HT-29 (cell line): ENCODE measurements around the gene RIMS4. TPM values are rescaled to one million over a fixed set of nuclear protein-coding genes. Genes with fewer than 3 reads are reported as not detected.

Experiments used
- DNase-seq: peaks from one replicate; pipeline ENCODE4 v3.0.0-alpha.2; 2015; ENCODE audit warnings: low spot score
- total RNA-seq: library from RNA; depleted of rRNA; stranded (reverse); fragments of >200 nt; shearing (Covaris generic); gene quantifications from 2 replicates; pipeline ENCODE4 v1.2.3, GENCODE V29; 2014; rRNA removed

The RIMS4 gene
- not detected in 2 replicates for total RNA-seq

GRCh38 chr20:44810391-44811149 is at the start of gene RIMS4:
RIMS4 (minus strand) TSS chr20:44810546; CDS start chr20:44810271, 275 bp downstream.
- DNase-seq: no peak

GRCh38 chr20:44858606-44859360 is 48.4 kb upstream of the RIMS4 start:
- no peak for DNase-seq

- DNase-seq: peak; percentile 25
These were observed 46.6 kb upstream of the RIMS4 start for GRCh38 chr20:44856856-44857448.

- DNase-seq: peak; percentile 66
These were observed 46.1 kb upstream of the RIMS4 start for GRCh38 chr20:44856442-44856841.

GRCh38 chr20:44851545-44851944 is 41.2 kb upstream of the RIMS4 start:
- no peak for DNase-seq

- DNase-seq: no peak
These were observed 40.5 kb upstream of the RIMS4 start for GRCh38 chr20:44850837-44851236.

- DNase-seq: no peak
These were observed 39.9 kb upstream of the RIMS4 start for GRCh38 chr20:44850272-44850671.

GRCh38 chr20:44849703-44850102 is 39.4 kb upstream of the RIMS4 start:
- DNase-seq: peak; percentile 16

GRCh38 chr20:44848254-44849015 is 38.1 kb upstream of the RIMS4 start:
- no peak for DNase-seq

- DNase-seq: no peak
These were observed 33.5 kb upstream of the RIMS4 start for GRCh38 chr20:44843876-44844275.

- DNase-seq: no peak
These were observed 31.6 kb upstream of the RIMS4 start for GRCh38 chr20:44841955-44842354.

- no peak for DNase-seq
These were observed 30.5 kb upstream of the RIMS4 start for GRCh38 chr20:44840826-44841225.

- DNase-seq: no peak
These were observed 29.1 kb upstream of the RIMS4 start for GRCh38 chr20:44839481-44839880.

- DNase-seq: no peak
These were observed 28.2 kb upstream of the RIMS4 start for GRCh38 chr20:44838521-44838920.

GRCh38 chr20:44837946-44838345 is 27.6 kb upstream of the RIMS4 start:
- no peak for DNase-seq

- DNase-seq: no peak
These were observed 26.3 kb upstream of the RIMS4 start for GRCh38 chr20:44836601-44837120.

- no peak for DNase-seq
These were observed 25.4 kb upstream of the RIMS4 start for GRCh38 chr20:44835661-44836221.

- no peak for DNase-seq
These were observed 24.8 kb upstream of the RIMS4 start for GRCh38 chr20:44835116-44835515.

GRCh38 chr20:44834693-44835092 is 24.3 kb upstream of the RIMS4 start:
- DNase-seq: no peak

GRCh38 chr20:44833437-44833836 is 23.1 kb upstream of the RIMS4 start:
- no peak for DNase-seq

GRCh38 chr20:44832724-44833123 is 22.4 kb upstream of the RIMS4 start:
- DNase-seq: no peak
